HG02938 (cell line): ENCODE results near the gene SYNGR2.

Source experiments
- ATAC-seq: cut with Tn5 transposase; IDR thresholded peaks from one replicate; pipeline ENCODE4 v1.9.1; 2021; ENCODE audit warnings: mild to moderate bottlenecking, moderate library complexity; ENCODE audit not compliant: unreplicated experiment

Gene SYNGR2, protein sequence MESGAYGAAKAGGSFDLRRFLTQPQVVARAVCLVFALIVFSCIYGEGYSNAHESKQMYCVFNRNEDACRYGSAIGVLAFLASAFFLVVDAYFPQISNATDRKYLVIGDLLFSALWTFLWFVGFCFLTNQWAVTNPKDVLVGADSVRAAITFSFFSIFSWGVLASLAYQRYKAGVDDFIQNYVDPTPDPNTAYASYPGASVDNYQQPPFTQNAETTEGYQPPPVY

DNA sequence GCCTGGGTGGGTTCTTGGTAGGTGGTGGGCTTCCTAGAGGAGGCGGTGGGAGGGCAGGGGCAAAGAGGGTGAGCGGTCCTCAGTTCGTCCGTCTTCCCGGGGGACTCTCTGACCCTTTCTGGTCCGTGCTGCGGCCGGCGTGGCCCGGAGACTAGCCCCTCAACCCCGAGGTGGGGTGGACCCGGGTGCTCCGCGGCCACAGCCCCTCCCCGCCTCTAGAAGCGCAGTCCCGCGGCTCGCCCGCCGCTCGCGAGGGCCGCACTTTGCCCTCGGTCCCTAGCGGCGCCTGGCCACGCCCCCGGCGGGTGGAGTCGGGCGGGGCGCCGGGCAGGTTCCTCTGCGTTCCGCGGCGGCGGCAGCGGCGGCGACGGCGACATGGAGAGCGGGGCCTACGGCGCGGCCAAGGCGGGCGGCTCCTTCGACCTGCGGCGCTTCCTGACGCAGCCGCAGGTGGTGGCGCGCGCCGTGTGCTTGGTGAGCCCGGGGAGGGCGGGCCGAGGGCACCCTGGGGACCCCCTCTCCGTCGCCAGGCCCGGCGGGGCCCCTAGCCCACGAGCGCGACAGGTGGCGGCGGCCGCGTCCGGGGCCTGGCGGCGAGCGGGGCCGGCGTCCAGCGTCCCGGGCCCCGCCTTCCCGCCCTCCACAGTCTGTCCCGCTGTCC, at the start of gene SYNGR2:
Gene SYNGR2, plus strand, starts transcription at position 340 of the 661 bp plus-strand sequence. Its CDS starts 36 bp downstream, at position 376.
- peak; percentile 49 for ATAC-seq

DNA sequence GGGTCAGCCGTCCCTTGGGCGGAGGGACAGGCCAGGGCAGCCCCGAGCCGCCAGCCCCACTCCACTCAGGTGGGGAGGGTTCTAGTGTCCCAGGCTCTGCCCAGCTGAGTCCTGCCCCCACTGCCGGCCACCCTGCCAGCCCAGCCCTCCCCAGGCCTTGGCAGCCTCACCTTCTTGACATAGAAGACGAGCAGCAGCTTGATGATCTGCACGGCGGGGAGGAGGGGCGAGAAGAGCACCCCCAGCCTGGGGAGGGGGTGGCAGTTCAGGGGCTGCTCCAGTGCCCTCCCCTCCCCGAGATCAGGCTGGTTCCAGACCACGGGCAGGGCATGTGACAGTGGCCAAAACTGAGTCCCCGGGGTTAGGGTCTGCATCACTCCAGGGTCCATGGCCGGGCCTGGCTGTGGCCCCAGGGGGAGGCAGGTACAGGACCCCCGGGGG, 49.6 kb upstream of the SYNGR2 start:
- no peak for ATAC-seq

DNA sequence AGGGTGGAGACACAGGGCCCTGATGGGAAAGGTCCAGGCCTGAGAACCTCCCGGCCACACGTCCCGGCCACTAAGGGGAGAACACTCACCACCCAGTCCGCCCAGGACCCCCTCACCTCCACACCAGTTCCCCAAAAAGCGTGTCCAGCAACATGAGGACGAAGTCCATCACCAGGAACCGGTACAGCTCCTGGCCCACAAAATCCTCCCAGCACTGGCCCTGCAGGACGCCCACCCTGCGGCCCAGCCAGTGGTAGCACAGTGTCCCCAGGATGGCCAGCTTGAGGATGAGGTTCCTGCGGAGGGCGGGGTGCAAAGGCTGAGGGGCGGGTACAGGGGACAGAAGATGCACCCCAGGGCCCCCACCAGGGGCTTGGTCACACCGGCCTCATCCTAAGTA, 47.8 kb upstream of the SYNGR2 start:
- no peak for ATAC-seq

DNA sequence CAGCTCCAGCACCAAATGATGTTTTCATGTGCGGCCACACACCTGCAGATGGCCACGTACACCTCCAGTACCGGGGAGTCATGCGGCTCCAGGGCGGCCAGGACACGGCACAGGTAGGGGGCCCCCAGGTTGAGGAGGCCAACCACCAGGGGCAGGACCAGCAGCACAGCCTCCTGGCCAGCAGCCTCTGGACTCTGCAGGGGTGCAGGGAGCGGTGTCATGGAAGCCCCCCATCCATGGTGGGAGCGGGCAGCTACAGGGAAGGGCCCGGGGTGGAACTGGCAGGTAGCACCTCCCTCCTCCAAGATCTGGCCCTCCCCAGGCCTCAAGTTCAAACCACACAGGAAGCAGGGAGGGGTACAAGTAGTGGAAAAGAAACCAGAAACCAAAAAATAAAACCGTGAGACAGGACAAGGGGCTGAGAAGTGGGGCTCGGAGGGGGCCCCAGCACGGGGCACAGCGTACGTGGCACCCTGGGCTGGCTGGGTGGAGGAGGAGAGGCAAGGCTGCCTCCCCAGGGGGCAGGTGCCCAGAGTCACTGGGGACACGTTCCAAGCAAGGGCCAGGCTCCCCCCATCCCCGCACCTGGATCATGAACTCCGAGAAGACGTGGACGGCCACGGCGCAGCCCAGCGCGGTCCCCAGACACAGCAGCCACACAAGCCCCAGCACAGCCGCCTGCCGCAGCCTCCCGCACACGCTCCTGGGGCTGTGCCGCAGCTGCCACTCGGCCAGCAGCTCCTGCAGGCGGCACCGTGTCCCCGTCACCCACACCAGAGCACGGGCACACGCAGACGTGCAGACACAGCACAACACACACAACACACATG, 47.2 kb upstream of the SYNGR2 start:
- ATAC-seq, result no peak

DNA sequence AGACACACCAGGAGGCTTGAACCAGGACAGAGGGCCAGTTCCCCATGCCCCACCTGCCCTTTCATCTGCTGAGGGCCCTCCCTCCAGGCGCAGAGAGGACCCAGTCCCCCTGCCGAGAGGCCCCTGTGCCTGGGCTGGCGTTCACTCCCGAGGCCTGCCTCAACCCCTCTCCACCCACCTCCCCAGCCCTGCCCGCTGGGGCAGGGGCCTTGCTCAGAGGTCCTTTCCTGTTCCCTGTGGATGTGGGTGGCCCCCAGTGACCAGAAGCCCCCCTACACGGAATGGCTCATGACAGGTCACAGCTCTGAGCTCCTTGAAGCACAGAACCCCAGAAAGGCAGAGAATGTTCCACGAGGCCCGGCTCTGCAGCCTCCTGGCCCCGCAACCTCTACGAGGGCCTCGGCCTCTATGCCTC, 46.6 kb upstream of the SYNGR2 start:
- ATAC-seq, result no peak

DNA sequence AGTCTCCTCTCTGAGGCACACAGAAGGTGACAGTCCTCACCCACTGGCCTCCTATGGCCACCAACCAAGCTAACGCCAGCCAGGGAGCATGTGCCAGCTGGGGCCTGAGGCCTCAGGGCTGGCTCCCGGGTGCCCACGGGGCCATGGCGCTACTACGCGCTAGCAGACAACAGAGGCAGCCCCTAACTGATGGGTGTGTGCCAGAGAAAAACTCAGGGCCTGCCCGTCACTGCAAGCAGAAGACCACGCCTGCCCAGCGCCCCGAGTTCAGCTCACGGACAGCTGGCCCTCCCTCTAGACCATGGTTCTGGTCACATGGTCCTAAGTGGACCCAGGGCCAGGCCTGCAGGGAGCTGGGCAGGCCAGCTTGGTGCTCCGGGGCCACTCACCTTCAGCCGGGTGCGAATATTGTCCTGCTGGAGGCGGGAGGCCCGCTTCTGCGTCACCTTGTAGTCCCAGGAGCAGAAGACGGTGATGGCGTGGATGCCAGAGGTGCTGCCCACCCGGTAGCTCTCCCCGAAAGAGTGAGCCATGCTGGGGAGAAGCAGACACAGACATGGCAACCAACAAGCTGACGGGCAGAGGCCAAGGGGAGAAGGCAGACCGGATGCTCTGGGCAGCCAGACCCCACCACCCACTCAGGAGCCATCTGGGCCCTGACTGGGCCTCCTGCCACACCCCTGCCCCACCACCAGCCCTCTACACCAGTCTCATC, 46.0 kb upstream of the SYNGR2 start:
- no peak for ATAC-seq

DNA sequence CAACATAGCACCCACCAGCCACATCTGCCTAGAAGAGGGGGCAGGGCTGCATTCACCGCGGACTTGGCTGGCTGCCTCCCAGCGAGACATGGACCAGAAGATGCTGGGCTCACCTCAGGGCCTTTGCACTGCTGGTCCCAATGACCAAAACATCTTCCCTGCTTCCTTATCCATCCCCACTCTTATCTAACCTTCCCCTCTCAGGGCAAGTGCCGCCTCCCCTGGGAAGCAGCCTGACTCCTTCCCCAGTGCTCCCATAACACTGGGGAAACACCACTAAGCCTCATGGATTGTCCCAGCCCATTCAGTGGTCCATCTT, 45.5 kb upstream of the SYNGR2 start:
- ATAC-seq, result no peak

DNA sequence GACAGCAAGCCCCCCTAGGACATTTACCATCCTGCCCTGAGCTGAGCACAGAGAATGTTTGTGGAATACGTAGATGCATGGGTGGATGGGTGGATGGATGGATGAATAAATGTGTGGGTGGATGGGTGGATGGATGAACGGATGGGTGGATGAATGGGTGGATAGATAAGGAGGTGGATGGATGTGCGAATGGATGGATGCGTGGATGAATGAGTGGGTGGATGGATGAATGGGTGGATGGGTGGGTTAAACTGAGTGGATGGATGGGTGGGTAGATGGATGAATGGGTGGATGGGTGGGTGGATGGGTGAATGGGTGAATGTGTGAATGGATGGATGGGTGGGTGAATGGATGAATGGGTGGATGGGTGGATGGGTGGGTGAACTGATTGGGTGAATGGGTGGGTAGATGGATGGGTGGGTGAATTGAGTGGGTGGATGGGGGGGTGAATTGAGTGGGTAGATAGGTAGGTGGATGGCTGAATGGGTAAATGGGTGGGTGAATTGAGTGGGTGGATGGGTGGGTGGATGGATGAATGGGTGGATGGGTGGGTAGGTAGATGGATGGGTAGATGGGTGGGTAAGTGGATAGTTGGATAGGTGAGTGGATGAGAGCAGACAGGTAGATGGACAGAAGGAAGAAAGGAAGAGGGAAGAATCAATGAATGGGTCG, 45.0 kb upstream of the SYNGR2 start:
- no peak for ATAC-seq

DNA sequence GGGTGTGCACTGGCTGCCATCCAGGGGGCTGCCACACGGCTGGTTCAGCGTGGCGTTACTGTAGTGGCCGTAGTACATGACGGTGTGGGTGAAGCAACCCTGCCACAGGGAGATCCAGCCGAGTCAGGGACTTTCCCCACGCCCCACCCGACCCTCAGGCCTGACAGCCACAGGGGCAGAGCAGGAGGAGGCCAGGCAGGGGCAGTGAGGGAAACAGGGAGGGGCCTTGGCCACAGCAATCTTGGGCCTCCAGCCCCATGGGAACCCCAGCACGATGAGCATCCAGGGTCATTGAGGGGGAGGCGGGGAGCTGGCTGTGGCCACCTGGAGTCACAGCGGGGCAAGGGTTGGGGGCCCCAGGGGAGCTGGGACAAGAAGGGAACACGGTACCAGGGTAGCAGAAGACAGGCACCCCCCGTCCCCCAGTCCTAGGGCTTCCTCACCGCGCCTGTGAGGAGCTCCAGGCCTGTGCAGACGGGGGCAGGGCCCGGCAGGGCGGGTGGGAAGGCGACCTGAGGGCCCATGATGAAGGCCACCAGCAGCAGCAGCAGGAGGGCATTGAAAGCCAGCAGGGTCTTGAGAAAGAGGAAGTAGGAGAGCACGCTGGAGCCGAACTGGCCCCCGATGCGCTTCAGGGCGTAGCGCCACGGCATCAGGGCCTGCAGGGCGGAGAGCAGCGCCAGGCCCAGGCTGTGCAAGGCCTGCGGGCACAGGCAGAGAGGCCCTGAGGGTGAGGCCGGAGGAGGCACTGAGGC, 44.1 kb upstream of the SYNGR2 start:
- no peak for ATAC-seq

DNA sequence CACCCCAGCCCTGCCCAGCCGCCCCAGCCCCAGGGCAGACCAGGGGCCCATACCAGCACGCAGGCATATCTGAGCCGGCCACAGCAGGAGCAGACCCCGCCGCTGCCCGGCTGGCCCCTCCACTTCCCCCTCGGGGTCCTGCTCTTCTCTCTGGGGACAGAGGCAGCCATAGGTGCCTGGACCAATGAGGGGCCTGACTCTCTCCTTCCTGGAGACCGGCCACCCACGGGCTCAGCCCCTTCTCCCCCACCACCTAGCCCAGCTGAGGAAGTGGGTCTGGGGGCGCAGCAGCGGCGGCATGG, 43.6 kb upstream of the SYNGR2 start:
- no peak for ATAC-seq

DNA sequence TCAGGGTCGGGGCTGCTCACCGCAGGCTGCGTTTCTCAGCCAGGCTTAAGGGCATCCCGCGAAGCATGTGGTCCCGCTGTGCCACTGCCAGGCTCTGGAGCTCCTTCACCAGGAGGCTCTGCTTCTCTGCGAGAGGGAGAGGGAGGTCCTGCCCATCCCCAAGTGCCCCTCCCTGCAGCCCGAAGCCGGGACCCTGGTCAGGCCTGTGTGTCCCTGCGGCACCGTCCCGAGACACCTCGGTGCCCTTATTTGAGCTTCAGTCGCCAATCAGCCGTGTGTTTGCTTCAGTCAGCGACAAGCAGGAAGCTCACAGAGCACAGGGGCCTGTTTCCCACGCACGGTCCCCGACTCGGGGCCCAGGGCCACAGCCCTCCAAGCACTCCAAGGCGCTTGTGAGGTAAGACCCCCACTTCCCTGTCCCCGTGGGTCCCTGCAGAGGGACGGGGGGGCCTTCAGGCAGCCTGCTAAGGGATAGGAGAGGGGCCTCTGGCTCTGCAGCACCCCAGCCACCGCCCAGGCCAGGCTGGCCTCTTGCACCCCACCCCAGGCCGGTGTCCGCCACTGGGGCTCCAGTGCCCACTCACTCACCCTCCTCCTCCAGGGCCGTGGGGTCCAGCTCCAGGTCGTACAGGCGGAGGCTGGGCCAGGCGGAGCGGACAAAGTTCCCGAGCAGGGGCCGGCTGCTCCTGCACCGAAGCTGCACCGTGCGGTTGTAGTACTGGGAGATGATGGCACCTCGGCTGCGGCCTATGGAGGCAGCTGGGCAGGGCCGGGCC, 43.1 kb upstream of the SYNGR2 start:
- no peak for ATAC-seq

DNA sequence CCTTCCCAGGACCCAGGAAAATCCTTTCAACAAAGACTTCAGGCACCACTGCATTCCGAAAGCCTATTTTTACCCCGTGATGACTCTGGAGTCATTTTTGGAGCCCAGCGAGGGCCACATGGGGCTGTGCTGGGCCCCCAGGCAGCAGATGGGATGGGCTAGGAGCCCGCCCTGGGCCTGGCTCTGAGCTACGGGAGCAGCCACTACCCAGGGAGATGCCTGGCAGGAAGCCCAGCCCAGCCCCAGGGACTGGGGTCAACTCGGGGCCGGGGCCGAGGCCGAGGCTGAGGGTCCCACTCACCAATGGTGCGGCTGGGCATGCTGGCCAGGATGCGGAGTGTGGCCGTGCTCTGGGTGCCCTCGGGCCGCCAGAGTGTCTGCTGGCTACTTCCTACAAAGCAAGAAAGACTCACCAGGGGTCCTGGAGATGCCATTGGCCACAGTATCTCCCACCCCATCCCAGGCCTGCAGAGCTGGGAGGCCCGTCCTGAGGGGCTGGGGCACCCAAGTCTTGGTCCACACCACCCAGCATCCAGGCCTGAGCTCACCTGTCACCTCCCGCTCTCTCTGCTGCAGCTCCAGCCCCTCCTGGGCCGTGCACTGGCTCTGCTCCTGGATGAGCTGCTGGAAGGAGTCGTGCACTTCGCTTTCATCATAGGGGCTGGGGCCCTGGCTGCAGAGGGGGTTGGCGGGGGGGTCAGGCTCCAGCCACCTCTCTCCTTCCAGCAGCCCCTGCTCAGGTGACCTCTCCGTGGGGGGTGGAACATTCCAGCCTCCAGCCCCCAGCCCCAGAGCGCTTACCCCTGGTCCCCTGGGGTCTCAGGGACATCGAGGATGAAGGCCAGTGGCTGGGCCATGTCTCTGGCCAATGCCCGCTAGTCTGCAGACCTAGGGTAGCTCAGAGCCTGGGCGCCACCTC, 42.1 kb upstream of the SYNGR2 start:
- no peak for ATAC-seq

DNA sequence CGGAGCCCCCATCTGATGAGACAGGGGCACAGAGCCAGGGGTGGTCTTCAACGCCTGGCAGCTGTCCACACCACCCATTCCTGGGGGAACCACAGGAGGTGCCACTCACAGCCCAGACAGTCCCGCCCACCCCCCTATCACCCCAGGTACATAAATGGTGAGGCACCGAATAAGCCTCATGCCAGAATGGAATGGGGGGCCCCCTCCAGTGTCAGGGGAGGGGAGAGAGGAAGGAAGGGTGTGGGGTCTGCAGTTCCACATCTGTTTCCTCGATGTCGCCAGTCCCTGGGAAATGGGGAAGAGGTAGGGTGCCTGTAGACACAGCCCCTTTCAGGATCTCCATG, 41.5 kb upstream of the SYNGR2 start:
- no peak for ATAC-seq

DNA sequence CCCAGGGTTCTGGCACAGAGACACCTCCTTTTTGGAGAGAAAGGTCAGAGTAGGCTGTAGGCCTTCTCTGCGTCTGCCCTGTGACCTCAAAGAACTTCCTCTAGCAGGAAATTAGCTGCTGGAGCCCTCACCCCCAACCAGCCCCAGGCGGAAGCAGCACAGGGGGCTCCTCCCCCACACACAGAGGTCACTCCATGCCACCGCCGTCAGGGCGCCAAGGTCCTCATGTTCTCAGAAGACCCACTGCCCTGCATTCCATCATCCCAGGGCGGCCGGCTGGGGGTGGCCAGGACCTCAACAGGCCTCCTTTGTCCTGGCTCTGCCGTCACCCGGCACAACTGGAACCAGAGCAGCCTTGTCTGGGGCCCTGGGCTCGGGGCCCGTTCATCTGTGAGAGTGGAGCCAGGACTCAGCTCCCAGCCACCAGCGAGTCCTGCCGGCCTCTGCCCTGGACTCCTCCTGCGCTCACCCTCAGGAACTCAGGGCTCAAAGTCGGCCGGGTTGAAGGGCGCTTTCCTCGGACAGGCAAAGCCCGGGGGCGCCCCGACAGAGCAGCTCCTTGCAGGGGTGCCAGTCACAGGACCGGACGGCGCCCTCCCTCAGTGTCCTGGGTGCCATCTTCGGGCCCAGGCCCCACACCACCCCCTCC, 41.0 kb upstream of the SYNGR2 start:
- no peak for ATAC-seq

DNA sequence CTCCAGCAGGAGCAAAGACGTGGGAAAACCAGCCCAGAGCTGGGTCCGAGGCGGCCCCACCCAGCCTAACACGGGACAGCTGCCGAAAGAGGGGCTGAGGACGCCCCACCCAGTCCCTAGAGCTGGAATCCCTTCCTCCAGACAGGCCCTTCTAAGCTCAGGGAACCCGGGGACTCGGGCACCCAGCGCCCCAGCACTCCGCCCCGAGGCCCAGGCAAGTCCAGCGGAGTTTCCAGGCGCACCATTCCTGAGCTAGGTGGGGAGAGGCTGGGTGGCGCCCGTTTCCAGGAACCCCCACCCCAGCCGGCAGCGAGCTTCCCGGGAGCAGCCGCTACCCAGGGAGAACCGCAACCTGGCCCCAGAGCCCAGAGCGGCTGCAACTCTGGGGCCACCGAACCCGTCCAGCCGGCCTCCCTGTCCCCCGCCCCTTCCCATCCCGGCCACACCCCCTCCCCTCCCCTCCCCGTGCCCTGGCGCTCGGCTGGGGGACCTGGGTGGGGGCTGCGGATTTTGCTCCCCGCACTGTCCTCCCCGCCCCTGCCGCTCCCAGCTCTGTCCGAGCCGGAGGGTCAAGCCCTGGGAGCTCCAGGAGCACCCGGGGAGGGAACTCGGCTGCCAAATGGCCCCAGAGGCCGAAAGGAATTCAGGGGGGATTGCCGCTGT, 40.4 kb upstream of the SYNGR2 start:
- ATAC-seq, result no peak

DNA sequence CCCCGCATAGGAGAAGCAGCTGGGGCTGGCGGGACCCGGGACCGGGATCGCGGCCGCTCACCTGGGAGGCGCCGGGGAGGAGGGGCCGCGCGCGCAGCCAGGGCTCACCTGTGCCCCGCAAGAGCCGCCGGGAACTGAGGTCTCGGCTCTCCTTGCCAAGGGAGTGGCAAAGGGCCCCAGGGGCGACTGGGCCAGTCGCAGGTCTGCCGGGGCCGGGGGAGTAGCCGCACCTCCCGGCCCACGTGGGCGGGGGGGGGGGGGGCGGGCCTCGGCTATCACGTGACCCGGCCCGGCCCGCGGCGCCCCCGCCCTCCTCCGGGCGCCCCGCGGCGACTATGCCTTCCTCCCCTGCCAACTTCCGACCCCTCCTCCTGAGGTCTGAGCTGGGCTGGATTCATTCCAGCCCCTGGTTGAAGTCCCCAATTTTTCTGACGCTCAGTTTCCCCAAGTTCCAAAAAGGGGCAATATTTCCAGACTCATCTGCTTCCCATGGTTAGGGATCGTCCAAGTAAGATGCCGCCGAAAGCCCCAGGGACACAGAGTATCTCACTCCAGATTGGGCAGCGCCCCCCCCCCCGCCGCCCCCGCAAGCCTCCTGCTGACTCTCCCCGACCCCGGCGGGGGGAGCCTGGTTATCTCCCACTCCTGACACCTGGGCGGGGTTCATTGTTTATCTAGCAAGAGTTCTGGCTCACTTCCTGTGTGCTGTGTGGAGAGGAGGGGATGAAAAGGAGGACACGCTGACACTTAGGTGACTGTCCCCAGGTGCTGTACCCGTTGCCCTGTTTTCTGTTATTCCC, 39.6 kb upstream of the SYNGR2 start, which contains the start of gene TMC6:
Gene TMC6, minus strand, starts transcription at position 205 of the 800 bp plus-strand sequence. CDS start 1,923 bp downstream, outside the sequence.
- no peak for ATAC-seq
